Measurements from ENCODE around the gene C20orf204.

Gene C20orf204

DNA sequence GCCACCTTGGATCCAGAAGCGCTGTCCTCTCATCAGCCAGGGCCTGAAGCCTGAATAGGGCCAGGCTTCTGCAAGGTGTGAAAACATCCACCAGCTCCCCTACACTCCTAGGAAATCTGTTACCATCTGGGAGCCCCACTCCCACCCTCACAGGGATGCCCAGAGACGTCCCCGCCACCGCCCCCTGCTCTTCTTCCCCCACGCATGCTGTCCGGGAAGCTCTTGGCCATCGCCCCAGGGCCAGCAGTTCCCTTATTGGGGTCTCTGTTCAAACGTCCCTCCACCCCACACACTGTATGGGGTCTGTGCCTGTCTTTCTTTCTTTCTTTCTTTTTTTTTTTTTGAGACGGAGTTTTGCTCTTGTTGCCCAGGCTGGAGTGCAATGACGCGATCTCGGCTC is 39.6 kb downstream of the C20orf204 start:
- Mint-ChIP-seq H3K36me3 (ENCODE audit: low read depth) (peaks cover 48% of the 10 kb centered on the region), H3K27me3 (no peaks in the 10 kb centered on the region), H3K27ac (peak overlapping the region; percentile 79), H3K9me3 (no peaks in the 10 kb centered on the region), H3K4me3 (no peak overlapping the region), H3K4me1 (ENCODE audit: low read depth) (peaks cover 27% of the 10 kb centered on the region)
- no peak for DNase-seq

GRCh38 chr20:64076061-64076997 is 40.3 kb downstream of the C20orf204 start:
- Mint-ChIP-seq H3K4me1 (ENCODE audit: low read depth) (peaks cover 29% of the 10 kb centered on the region), H3K4me3 (peak overlapping the region; percentile 89), H3K36me3 (ENCODE audit: low read depth) (peaks cover 48% of the 10 kb centered on the region), H3K27ac (peak overlapping the region; percentile 91), H3K9me3 (no peaks in the 10 kb centered on the region), H3K27me3 (no peaks in the 10 kb centered on the region)
- DNase-seq = no peak

DNA sequence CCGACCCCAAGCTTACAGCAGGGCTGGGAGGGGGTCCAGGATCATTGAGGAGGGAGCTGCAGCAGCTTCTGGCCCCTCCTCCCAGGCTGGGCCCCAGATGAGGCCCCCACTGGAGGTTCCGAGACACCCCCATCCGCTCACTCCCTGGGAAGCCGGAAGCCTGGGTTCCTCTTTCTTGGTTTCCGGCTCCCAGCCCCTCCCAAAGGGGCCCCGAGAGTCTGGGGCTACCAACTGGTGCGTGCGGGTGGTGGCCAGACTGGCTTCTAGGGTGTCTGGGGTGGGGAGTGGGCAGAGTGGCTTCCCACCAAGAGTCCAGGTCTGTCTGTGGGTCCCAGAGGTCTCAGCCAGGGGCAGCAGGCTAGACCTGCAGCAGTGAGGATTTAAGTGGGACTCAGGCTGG is 41.1 kb downstream of the C20orf204 start:
- Mint-ChIP-seq H3K4me1 (ENCODE audit: low read depth) (peaks cover 33% of the 10 kb centered on the region), H3K4me3 (peak overlapping the region; percentile 89), H3K27ac (peak overlapping the region; percentile 91), H3K36me3 (ENCODE audit: low read depth) (peaks cover 43% of the 10 kb centered on the region), H3K9me3 (no peaks in the 10 kb centered on the region), H3K27me3 (peaks cover 5% of the 10 kb centered on the region)
- peak; percentile 66 for DNase-seq

GRCh38 chr20:64077541-64077875 is 41.5 kb downstream of the C20orf204 start:
- H3K4me1 Mint-ChIP-seq (ENCODE audit: low read depth) = peaks cover 37% of the 10 kb centered on the region

DNA sequence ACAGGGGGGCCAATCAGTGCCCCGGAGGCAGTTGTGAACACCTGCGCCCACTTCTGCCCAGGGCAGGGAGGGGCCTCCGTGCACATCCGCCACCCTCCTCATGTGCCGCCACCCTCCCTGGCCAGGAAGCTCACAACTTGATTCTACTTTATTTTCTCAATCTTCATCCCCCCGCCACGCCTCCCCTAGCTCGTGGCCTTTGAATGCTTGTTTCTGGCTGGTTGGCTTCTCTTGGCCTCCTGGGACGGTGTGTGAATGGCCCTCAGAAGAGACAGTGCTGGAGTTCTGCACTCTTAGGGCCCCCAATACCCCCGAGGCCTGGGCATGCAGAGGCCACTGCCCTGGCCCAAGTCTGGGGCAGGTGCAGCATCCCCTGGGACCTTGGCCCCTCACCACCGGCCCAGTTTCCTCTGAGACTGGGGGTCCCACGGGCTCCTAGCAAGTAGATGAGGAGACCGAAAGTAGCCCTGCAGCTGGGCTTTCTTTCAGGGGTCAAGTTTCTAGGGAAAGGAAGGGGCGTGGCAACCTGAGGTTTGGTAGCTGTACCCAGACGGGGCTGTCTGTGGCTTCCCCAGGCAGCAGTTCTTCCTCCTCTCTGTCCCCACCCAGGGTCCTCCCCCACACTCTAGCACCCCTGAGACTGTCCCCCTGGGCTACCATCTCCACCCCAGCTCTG is 42.0 kb downstream of the C20orf204 start:
- DNase-seq = peak; percentile 67
- H3K4me3 Mint-ChIP-seq = peak overlapping the region; percentile 89
- peaks cover 40% of the 10 kb centered on the region for H3K4me1 Mint-ChIP-seq (ENCODE audit: low read depth)
- peaks cover 6% of the 10 kb centered on the region for H3K27me3 Mint-ChIP-seq
- peaks cover 35% of the 10 kb centered on the region for H3K36me3 Mint-ChIP-seq (ENCODE audit: low read depth)
- peak overlapping the region; percentile 91 for H3K27ac Mint-ChIP-seq
- no peaks in the 10 kb centered on the region for H3K9me3 Mint-ChIP-seq

More at GRCh38 chr20:64077541-64077875, 41.5 kb downstream of the C20orf204 start:
- Mint-ChIP-seq H3K36me3 (ENCODE audit: low read depth) (peaks cover 39% of the 10 kb centered on the region), H3K27ac (peak overlapping the region; percentile 91), H3K9me3 (no peaks in the 10 kb centered on the region), H3K27me3 (peaks cover 6% of the 10 kb centered on the region), H3K4me3 (peak overlapping the region; percentile 89)
- DNase-seq = no peak

- peaks cover 43% of the 10 kb centered on the region for H3K4me1 Mint-ChIP-seq (ENCODE audit: low read depth)
- H3K9me3 Mint-ChIP-seq = no peaks in the 10 kb centered on the region
- peak overlapping the region; percentile 86 for H3K27ac Mint-ChIP-seq
- peaks cover 27% of the 10 kb centered on the region for H3K36me3 Mint-ChIP-seq (ENCODE audit: low read depth)
- H3K4me3 Mint-ChIP-seq = peak overlapping the region; percentile 89
- DNase-seq = no peak
- peaks cover 6% of the 10 kb centered on the region for H3K27me3 Mint-ChIP-seq
Observed at GRCh38 chr20:64078934-64079272, 42.9 kb downstream of the C20orf204 start.

DNA sequence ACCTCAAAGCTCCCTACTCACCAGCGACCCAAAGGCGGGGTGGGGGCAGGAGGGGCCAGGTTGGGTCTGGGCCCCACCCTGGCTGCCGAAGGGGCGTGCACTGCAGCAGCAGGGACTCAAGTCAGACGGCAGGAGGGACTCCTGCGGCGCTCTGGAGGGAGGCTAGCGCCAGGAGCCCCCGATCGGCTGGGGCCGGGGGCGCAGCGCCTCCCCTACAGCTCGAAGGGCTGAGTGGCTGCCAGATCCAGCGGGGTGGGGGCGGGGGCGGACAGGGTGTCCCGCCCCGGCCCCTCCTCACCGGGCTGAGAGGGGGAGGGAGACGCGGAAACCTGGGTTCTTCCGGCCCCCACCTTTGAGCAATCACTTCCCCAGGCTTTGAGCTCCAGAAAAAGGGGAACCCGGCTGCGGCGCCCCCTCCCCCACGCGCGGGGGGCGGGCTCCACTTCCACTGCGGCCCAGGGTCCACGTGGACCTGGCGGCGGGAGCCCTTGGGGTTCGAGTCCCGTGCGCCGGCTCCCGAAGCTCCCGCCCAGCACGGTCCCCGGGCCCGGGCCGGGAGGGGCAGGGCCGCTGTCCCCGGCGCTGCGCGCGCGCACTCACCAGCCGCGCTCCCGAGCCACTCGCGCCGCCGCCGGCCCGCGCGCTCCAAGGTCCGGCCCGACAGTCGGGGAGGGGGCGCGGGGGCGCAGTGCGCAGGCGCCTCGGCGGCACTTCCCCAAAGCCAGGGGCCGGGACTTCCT is 43.5 kb downstream of the C20orf204 start, which contains the start of gene RGS19:
RGS19 (minus strand) TSS at position 246 of the 740 bp plus-strand sequence. CDS start 2,632 bp downstream, outside the sequence.
- peak within 1 kb of the TSS; percentile 86 for H3K27ac Mint-ChIP-seq
- H3K9me3 Mint-ChIP-seq = no peaks in the 10 kb centered on the region
- peaks cover 10% of the 10 kb centered on the region for H3K27me3 Mint-ChIP-seq
- peak; percentile 81 for DNase-seq
- peaks cover 47% of the 10 kb centered on the region for H3K4me1 Mint-ChIP-seq (ENCODE audit: low read depth)
- peaks cover 22% of the 10 kb centered on the region for H3K36me3 Mint-ChIP-seq (ENCODE audit: low read depth)
- peak within 1 kb of the TSS; percentile 89 for H3K4me3 Mint-ChIP-seq

DNA sequence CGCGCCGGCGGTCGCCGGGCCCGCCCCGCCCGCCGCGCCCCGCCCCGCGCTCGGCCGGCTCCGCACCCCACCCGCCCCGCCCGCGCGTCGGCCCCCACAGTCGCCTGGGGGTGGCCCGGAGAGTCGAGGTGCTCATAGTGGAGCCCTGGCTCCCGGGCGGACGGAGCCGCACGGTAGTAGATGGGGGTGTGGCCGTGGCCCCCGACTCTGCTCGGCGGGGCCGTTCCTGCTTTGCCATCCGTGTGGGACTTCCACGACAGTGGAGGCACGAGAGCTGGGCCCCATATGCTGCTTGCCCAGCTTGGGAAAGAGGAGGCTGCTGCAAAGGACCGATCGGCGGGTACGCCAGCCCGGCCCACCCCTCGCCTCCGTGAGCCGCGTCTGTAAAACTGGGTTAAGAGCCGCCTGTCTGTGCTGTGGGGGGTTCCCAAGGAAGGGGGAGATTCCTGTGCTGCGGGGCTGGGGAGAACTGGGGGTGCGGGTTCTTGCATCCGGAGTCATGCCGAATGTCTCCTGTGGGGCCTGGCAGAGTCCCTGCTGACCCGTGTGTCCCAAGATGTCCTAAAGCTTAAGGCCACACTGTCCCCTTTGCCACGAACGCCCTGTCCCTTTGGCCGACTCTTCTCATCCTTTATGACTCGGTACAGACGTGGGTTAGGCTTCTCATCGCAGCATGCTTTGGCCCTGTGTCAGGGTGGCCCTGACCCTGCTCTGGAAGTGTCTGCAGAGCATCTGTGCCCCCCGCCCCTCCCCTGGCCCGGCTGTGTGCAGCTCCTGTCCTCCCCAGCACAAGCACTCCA is 44.2 kb downstream of the C20orf204 start, which contains the start of gene OPRL1:
OPRL1 (plus strand) TSS at position 70 of the 800 bp plus-strand sequence. CDS start 12,639 bp downstream, outside the sequence.
- no peak for DNase-seq
- Mint-ChIP-seq H3K9me3 (no peaks in the 10 kb centered on the region), H3K4me3 (peak within 1 kb of the TSS; percentile 89), H3K27me3 (peaks cover 14% of the 10 kb centered on the region), H3K4me1 (ENCODE audit: low read depth) (peaks cover 47% of the 10 kb centered on the region), H3K36me3 (ENCODE audit: low read depth) (peaks cover 15% of the 10 kb centered on the region), H3K27ac (peak within 1 kb of the TSS; percentile 86)

- Mint-ChIP-seq H3K27me3 (peaks cover 18% of the 10 kb centered on the region), H3K9me3 (no peaks in the 10 kb centered on the region), H3K4me3 (peak overlapping the region; percentile 74), H3K4me1 (ENCODE audit: low read depth) (peaks cover 46% of the 10 kb centered on the region), H3K27ac (no peak overlapping the region), H3K36me3 (ENCODE audit: low read depth) (peaks cover 7% of the 10 kb centered on the region)
- DNase-seq = no peak
Observed at GRCh38 chr20:64080813-64081623, 45.0 kb downstream of the C20orf204 start.

GRCh38 chr20:64081624-64081964 is 45.6 kb downstream of the C20orf204 start:
- Mint-ChIP-seq H3K27ac (no peak overlapping the region), H3K9me3 (no peaks in the 10 kb centered on the region), H3K4me3 (no peak overlapping the region), H3K4me1 (ENCODE audit: low read depth) (peaks cover 46% of the 10 kb centered on the region), H3K36me3 (ENCODE audit: low read depth) (peaks cover 6% of the 10 kb centered on the region), H3K27me3 (peaks cover 18% of the 10 kb centered on the region)
- no peak for DNase-seq

DNA sequence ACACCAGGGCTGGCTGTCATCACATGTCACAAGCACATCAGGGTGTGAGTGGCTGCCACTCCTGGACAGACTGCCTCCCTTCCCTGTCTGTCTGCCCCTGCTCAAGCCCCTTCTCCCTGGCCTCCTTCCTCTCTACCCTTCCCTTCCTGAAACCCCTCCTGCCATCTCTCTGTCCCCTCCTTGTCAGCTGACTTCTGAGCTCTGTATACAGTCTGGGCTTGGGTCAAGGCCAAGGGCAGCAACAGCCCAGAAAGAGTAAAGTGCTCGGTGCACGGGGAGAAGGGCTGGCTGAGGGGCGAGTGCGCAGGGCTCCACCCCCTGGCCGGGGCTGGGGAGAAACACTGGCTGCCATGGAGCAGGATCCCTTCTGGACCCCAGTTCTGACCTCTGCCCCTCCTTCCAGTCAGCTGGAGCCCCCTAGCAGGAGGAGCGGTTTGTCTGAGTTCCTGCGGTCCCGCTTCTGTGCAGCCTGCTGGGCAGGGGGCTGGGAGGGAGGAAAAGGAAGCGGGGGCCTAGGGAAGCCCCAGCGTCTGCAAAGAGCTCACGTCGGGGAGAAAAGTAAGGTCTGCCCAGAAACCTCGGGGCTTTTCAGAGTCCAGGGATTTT is 46.2 kb downstream of the C20orf204 start:
- DNase-seq = no peak
- Mint-ChIP-seq H3K4me1 (ENCODE audit: low read depth) (peaks cover 43% of the 10 kb centered on the region), H3K4me3 (peak overlapping the region; percentile 29), H3K27me3 (peaks cover 18% of the 10 kb centered on the region), H3K36me3 (ENCODE audit: low read depth) (peaks cover 6% of the 10 kb centered on the region), H3K9me3 (no peaks in the 10 kb centered on the region), H3K27ac (no peak overlapping the region)

DNA sequence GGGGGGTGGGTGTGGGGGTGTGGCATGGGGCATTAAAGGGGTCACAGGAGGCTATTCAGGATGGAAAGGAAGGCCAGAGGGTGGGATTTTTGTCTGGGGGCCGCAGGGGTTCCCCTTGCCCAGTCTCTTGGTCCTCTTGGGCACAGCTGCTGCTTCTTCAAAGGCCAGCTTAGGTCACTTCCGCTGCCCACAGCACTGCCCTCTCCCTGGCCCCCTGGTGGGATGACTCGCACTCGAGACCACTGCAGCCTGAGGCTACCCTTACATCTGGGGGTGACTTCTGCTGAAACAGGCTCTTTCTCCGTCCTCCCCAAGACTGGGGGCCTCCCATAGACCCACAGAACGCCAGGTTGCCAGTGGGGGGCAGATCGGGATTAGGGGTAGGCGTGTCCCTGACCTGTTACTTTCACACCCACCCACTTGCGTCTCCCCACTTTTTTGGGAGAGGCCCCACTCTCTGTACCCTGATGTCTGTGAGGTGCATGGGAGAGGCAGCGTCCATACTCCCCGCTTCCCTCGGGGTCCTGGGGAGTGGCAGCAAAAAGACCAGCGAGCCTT is 46.9 kb downstream of the C20orf204 start:
- no peak for DNase-seq
- H3K27ac Mint-ChIP-seq = no peak overlapping the region
- H3K4me3 Mint-ChIP-seq = peak overlapping the region; percentile 66
- no peaks in the 10 kb centered on the region for H3K9me3 Mint-ChIP-seq
- H3K36me3 Mint-ChIP-seq (ENCODE audit: low read depth) = peaks cover 5% of the 10 kb centered on the region
- peaks cover 18% of the 10 kb centered on the region for H3K27me3 Mint-ChIP-seq
- H3K4me1 Mint-ChIP-seq (ENCODE audit: low read depth) = peaks cover 37% of the 10 kb centered on the region
